ENCODE results near the gene WDR36. TPM values are rescaled to one million over a fixed set of nuclear protein-coding genes. Genes with fewer than 3 reads are reported as not detected.

Gene WDR36
- total RNA-seq, 1 experiment from 2014 or later: 17.7 TPM

DNA sequence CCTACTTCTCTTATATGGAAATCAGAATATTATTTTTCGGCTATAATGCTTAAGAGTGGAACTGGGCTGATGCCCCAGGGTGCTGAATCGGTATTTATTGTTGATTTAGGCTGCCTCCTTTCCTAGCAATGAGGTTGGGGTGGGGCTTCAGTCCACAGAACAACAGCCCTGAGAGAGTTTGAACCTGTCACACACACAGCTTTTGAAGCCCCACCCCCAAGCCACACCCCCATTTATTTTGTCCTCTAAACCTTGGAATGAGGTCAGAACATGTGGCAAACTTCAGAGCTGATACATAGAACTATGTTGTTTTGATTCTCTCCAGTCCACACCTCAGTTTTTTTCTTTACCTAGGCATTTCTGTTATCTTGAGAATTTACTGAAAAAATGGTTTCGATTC lies 80.4 kb downstream of the WDR36 start:
- H2AFZ ChIP-seq: no peak overlapping the region
- ChIA-PET CTCF (no interaction called here), POLR2A (ENCODE audit: unreplicated experiment) (no interaction called here)
- DNase-seq: no peak
- no peaks in the 10 kb centered on the region for H3K79me2 ChIP-seq (ENCODE audit: low read depth)
- intact Hi-C loops (cut with micrococcal nuclease; ENCODE audit: unreplicated experiment): no loop called here
- no peaks in the 10 kb centered on the region for H4K20me1 ChIP-seq (ENCODE audit: insufficient read depth)
- peaks cover 3% of the 10 kb centered on the region; the same call in 1 of the 2 replicates for H3K27me3 ChIP-seq (ENCODE audit: insufficient read depth, low read depth)
- H3K9me2 ChIP-seq (ENCODE audit: insufficient read depth): no peaks in the 10 kb centered on the region
- no peaks in the 10 kb centered on the region for H3F3A ChIP-seq (ENCODE audit: insufficient read depth, low read depth)
- H3K36me3 ChIP-seq (ENCODE audit: low read depth): no peaks in the 10 kb centered on the region
- H3K9me3 ChIP-seq (ENCODE audit: insufficient read depth, low read depth): no peaks in the 10 kb centered on the region
- no peak overlapping the region for H3K4me3 ChIP-seq
- H3K4me1 ChIP-seq (replicated peaks; ENCODE audit: insufficient read depth): no peaks in the 10 kb centered on the region
- TF ChIP-seq, protein P1, sequence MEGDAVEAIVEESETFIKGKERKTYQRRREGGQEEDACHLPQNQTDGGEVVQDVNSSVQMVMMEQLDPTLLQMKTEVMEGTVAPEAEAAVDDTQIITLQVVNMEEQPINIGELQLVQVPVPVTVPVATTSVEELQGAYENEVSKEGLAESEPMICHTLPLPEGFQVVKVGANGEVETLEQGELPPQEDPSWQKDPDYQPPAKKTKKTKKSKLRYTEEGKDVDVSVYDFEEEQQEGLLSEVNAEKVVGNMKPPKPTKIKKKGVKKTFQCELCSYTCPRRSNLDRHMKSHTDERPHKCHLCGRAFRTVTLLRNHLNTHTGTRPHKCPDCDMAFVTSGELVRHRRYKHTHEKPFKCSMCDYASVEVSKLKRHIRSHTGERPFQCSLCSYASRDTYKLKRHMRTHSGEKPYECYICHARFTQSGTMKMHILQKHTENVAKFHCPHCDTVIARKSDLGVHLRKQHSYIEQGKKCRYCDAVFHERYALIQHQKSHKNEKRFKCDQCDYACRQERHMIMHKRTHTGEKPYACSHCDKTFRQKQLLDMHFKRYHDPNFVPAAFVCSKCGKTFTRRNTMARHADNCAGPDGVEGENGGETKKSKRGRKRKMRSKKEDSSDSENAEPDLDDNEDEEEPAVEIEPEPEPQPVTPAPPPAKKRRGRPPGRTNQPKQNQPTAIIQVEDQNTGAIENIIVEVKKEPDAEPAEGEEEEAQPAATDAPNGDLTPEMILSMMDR (conservative IDR thresholded peaks at IDR 0.05): no peak
- TF ChIP-seq EZH2 (IDR thresholded peaks at IDR 0.05; ENCODE audit: low read depth): no peak
- no peak overlapping the region for H3K4me2 ChIP-seq
- H3K27ac ChIP-seq: no peak overlapping the region
- BruUV-seq (replicated peaks): no TSS peak

DNA sequence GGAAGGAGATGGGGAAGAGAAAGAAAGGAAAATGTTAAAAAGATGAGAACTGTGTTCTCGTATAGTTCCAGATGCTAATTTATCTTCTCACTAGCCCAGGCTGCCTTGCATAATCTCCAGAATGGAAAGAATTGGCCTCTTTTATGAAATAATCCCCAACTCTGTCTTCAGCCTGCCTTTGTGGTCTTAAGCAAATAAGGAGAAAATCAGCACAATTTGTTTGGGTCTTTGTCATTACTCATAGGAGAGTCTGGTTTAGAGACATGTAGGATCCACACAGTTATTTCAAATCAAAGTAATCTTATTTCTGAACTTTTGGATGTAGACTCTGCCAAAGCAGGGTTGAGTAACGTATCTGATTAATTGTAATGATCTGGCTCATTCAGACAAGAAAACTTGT lies 81.3 kb downstream of the WDR36 start:
- H3K4me2 ChIP-seq: no peak overlapping the region
- no peak overlapping the region for H3K27ac ChIP-seq
- TF ChIP-seq, protein P1 (conservative IDR thresholded peaks at IDR 0.05): no peak
- no peak for TF ChIP-seq EZH2 (IDR thresholded peaks at IDR 0.05; ENCODE audit: low read depth)
- DNase-seq: no peak
- no TSS peak for BruUV-seq (replicated peaks)
- ChIA-PET CTCF (no interaction called here), POLR2A (ENCODE audit: unreplicated experiment) (no interaction called here)
- H3K79me2 ChIP-seq (ENCODE audit: low read depth): no peaks in the 10 kb centered on the region
- H3K36me3 ChIP-seq (ENCODE audit: low read depth): no peaks in the 10 kb centered on the region
- H3K9me3 ChIP-seq (ENCODE audit: insufficient read depth, low read depth): no peaks in the 10 kb centered on the region
- no peaks in the 10 kb centered on the region for H3F3A ChIP-seq (ENCODE audit: insufficient read depth, low read depth)
- H3K9me2 ChIP-seq (ENCODE audit: insufficient read depth): no peaks in the 10 kb centered on the region
- intact Hi-C loops (cut with micrococcal nuclease; ENCODE audit: unreplicated experiment): no loop called here
- H3K4me3 ChIP-seq: no peak overlapping the region
- H4K20me1 ChIP-seq (ENCODE audit: insufficient read depth): no peaks in the 10 kb centered on the region
- no peaks in the 10 kb centered on the region for H3K4me1 ChIP-seq (replicated peaks; ENCODE audit: insufficient read depth)
- peaks cover 3% of the 10 kb centered on the region; the same call in 1 of the 2 replicates for H3K27me3 ChIP-seq (ENCODE audit: insufficient read depth, low read depth)
- no peak overlapping the region for H2AFZ ChIP-seq

Other genes with a start within 250 kb of the WDR36 start
- gene TSLP, start 20.6 kb upstream of the WDR36 start, total RNA-seq (2021): not detected in 2 replicates
- not detected in 2 replicates for gene CAMK4, start 132.0 kb downstream of the WDR36 start, total RNA-seq (2021)

All from PC-9 (cell line).